CD4-positive, alpha-beta memory T cell (primary cell): ENCODE data around the gene MPHOSPH9. TPM values are rescaled to one million over a fixed set of nuclear protein-coding genes. Genes with fewer than 3 reads are reported as not detected.

Experiments used
- CTCF ChIA-PET: fragments of 350-600 bp; sonication (Branson Sonifier 250); formaldehyde crosslinking; loops from one replicate; lab custom pipeline; 2021; ENCODE audit warnings: inconsistent platforms; ENCODE audit not compliant: partially characterized antibody; lab: Charles Lee
- POLR2A ChIA-PET: fragments of 350-600 bp; sonication (Branson Sonifier 250); formaldehyde crosslinking; loops from one replicate; lab custom pipeline; 2021; ENCODE audit not compliant: partially characterized antibody; lab: Charles Lee
- DNase-seq, 5 donors: peaks; one replicate each; pipeline versions ENCODE4 v3.0.0 to v3.0.0-alpha.2; 2020 to 2022; ENCODE audit warnings: mixed read lengths in 1 of 5
- H3K27ac ChIP-seq: one replicate; pipeline ENCODE4 v1.7.0; 2013; ENCODE audit warnings: low read depth, low read length
- H3K27me3 ChIP-seq: 2 replicates; pipeline ENCODE4 v1.7.0; 2013; ENCODE audit warnings: mild to moderate bottlenecking, low read length, moderate library complexity; ENCODE audit not compliant: insufficient read depth
- H3K36me3 ChIP-seq: 2 replicates; pipeline ENCODE4 v1.7.0; 2013; ENCODE audit warnings: mild to moderate bottlenecking, low read length, moderate library complexity; ENCODE audit not compliant: insufficient read depth
- H3K4me1 ChIP-seq: 2 replicates; pipeline ENCODE4 v1.7.0; 2013; ENCODE audit warnings: mild to moderate bottlenecking, low read length, moderate library complexity; ENCODE audit not compliant: insufficient read depth
- H3K4me3 ChIP-seq, 2 donors: one replicate each; pipeline ENCODE4 v1.7.0; 2013; ENCODE audit warnings: low read length in 2 of 2, mild to moderate bottlenecking in 1 of 2
- H3K9me3 ChIP-seq, 2 donors: one replicate each; pipeline ENCODE4 v1.7.0; 2013; ENCODE audit warnings: low read length in 2 of 2, control low read depth in 1 of 2; ENCODE audit not compliant: control insufficient read depth in 1 of 2
- H3K27ac Mint-ChIP-seq, 7 donors: one replicate each; pipeline ENCODE4 v1.8.0; 2020 to 2021; ENCODE audit warnings: mixed read lengths in 7 of 7, mild to moderate bottlenecking in 6 of 7, inconsistent platforms in 3 of 7, moderate library complexity in 3 of 7
- H3K27me3 Mint-ChIP-seq, 2 donors: one replicate each; pipeline ENCODE4 v1.8.0; 2020 to 2021; ENCODE audit warnings: mixed read lengths in 2 of 2
- H3K36me3 Mint-ChIP-seq, 2 donors: one replicate each; pipeline ENCODE4 v1.8.0; 2020 to 2021; ENCODE audit warnings: mixed read lengths in 2 of 2, inconsistent platforms in 1 of 2, mild to moderate bottlenecking in 1 of 2
- H3K4me1 Mint-ChIP-seq, 4 donors: one replicate each; pipeline ENCODE4 v1.8.0; 2020 to 2021; ENCODE audit warnings: mixed read lengths in 4 of 4, mild to moderate bottlenecking in 1 of 4
- H3K4me3 Mint-ChIP-seq, 8 donors: one replicate each; pipeline ENCODE4 v1.8.0; 2020 to 2021; ENCODE audit warnings: mixed read lengths in 8 of 8, mild to moderate bottlenecking in 7 of 8, moderate library complexity in 6 of 8, inconsistent platforms in 3 of 8
- H3K9me3 Mint-ChIP-seq, 8 donors: one replicate each; pipeline ENCODE4 v1.8.0; 2020 to 2021; ENCODE audit warnings: mixed read lengths in 8 of 8, mild to moderate bottlenecking in 5 of 8, inconsistent platforms in 3 of 8, moderate library complexity in 1 of 8
- intact Hi-C: fragments of 100-400 bp; cut with micrococcal nuclease; formaldehyde crosslinking; loops from one replicate; pipeline ENCODE4 v1.15.1; 2023
- polyA plus RNA-seq, 2 donors: library from polyadenylated mRNA; unstranded; fragments of 300-500 nt; fragmentation: Illumina TruSeq; gene quantifications; one replicate each; pipeline ENCODE4 v1.2.3, GENCODE V29; 2021
- total RNA-seq, 2 experiments: library from RNA; stranded (reverse); gene quantifications; one replicate each; pipeline ENCODE4 v1.2.3, GENCODE V29; 2021

MPHOSPH9 gene
- total and polyA plus RNA-seq, 4 experiments from 2014 or later: 14.1 to 62.7 (median 45.1) TPM

GRCh38 chr12:123118497-123118896 lies 114.4 kb downstream of the MPHOSPH9 start:
- no peaks in the 10 kb centered on the region for H3K36me3 ChIP-seq
- no peak for DNase-seq
- ChIA-PET POLR2A (interaction anchor here (0.7 to 3.3 kb wide), 3 partner anchors 11 to 43 kb away, joined by 4 to 15 read pairs (median 4); no protein-coding TSS in a partner anchor), CTCF (interaction anchor here (0.7 to 1.7 kb wide), 4 partner anchors 11 to 62 kb away, joined by 4 to 5 read pairs (median 4); no protein-coding TSS in a partner anchor)
- Mint-ChIP-seq H3K9me3 (no peaks in the 10 kb centered on the region), H3K4me1 (peaks cover 30 to 63% (median 44%) of the 10 kb centered on the region in 4 donors), H3K27ac (peak overlapping the region in 3 of 7 donors; percentile 49 to 86 (median 55)), H3K4me3 (no peak overlapping the region), H3K27me3 (no peaks in the 10 kb centered on the region), H3K36me3 (no peaks in the 10 kb centered on the region)
- no peak overlapping the region for H3K4me3 ChIP-seq
- intact Hi-C loops: no loop called here
- peaks cover 68% of the 10 kb centered on the region for H3K4me1 ChIP-seq
- no peak overlapping the region for H3K27ac ChIP-seq
- no peaks in the 10 kb centered on the region for H3K9me3 ChIP-seq
- H3K27me3 ChIP-seq: no peaks in the 10 kb centered on the region

- peak overlapping the region in 6 of 7 donors; percentile 31 to 68 (median 62) for H3K27ac Mint-ChIP-seq
- H3K9me3 ChIP-seq: no peaks in the 10 kb centered on the region
- H3K27me3 Mint-ChIP-seq: no peaks in the 10 kb centered on the region
- H3K36me3 Mint-ChIP-seq: no peaks in the 10 kb centered on the region
- H3K4me3 Mint-ChIP-seq: peak overlapping the region in 4 of 8 donors; percentile 7 to 47 (median 26)
- H3K27me3 ChIP-seq: no peaks in the 10 kb centered on the region
- no peak overlapping the region for H3K27ac ChIP-seq
- peaks cover 41% of the 10 kb centered on the region for H3K4me1 ChIP-seq
- H3K4me1 Mint-ChIP-seq: peaks cover 15 to 37% (median 24%) of the 10 kb centered on the region in 4 donors
- CTCF ChIA-PET: interaction anchor here (1.4 kb wide), 1 partner anchor 108 kb away, joined by 3 read pairs; no protein-coding TSS in a partner anchor
- peak in 2 of 5 donors; percentile 11 to 19 for DNase-seq
- intact Hi-C loops: no loop called here
- no peaks in the 10 kb centered on the region for H3K9me3 Mint-ChIP-seq
- no peaks in the 10 kb centered on the region for H3K36me3 ChIP-seq
- POLR2A ChIA-PET: interaction anchor here (0.6 to 1.9 kb wide), 4 partner anchors 9 to 117 kb away, joined by 3 to 8 read pairs (median 4); partner anchors contain the start of gene MPHOSPH9
- H3K4me3 ChIP-seq: no peak overlapping the region
Measured at GRCh38 chr12:123115409-123116121, 117.4 kb downstream of the MPHOSPH9 start.

GRCh38 chr12:123114304-123115083 lies 118.4 kb downstream of the MPHOSPH9 start:
- Histone ChIP-seq H3K36me3 (no peaks in the 10 kb centered on the region), H3K9me3 (no peaks in the 10 kb centered on the region), H3K4me1 (peaks cover 30% of the 10 kb centered on the region), H3K4me3 (no peak overlapping the region), H3K27me3 (no peaks in the 10 kb centered on the region), H3K27ac (no peak overlapping the region)
- ChIA-PET POLR2A (interaction anchor here (0.6 to 1.9 kb wide), 4 partner anchors 8 to 118 kb away, joined by 3 to 8 read pairs (median 4); partner anchors contain the start of gene MPHOSPH9), CTCF (interaction anchor here (1.4 kb wide), 1 partner anchor 109 kb away, joined by 3 read pairs; no protein-coding TSS in a partner anchor)
- Mint-ChIP-seq H3K27me3 (no peaks in the 10 kb centered on the region), H3K4me3 (peak overlapping the region in 5 of 8 donors; percentile 13 to 51 (median 21)), H3K27ac (peak overlapping the region in 5 of 7 donors; percentile 34 to 81 (median 42)), H3K4me1 (peaks cover 8 to 26% (median 14%) of the 10 kb centered on the region in 4 donors), H3K36me3 (peaks cover 0 to 5% of the 10 kb centered on the region in 2 donors), H3K9me3 (no peaks in the 10 kb centered on the region)
- no peak for DNase-seq
- intact Hi-C loops: no loop called here

GRCh38 chr12:123113026-123113425 lies 119.9 kb downstream of the MPHOSPH9 start:
- peaks cover 7 to 27% (median 15%) of the 10 kb centered on the region in 4 donors for H3K4me1 Mint-ChIP-seq
- ChIA-PET POLR2A (no interaction called here), CTCF (no interaction called here)
- H3K4me3 ChIP-seq: no peak overlapping the region
- H3K27me3 ChIP-seq: no peaks in the 10 kb centered on the region
- no peak overlapping the region for H3K4me3 Mint-ChIP-seq
- no peak for DNase-seq
- no peaks in the 10 kb centered on the region for H3K27me3 Mint-ChIP-seq
- no peaks in the 10 kb centered on the region for H3K9me3 Mint-ChIP-seq
- no peak overlapping the region for H3K27ac ChIP-seq
- H3K27ac Mint-ChIP-seq: no peak overlapping the region
- H3K36me3 Mint-ChIP-seq: peaks cover 0 to 10% of the 10 kb centered on the region in 2 donors
- intact Hi-C loops: no loop called here
- no peaks in the 10 kb centered on the region for H3K9me3 ChIP-seq
- H3K36me3 ChIP-seq: no peaks in the 10 kb centered on the region
- peaks cover 28% of the 10 kb centered on the region for H3K4me1 ChIP-seq

- H3K4me1 ChIP-seq: peaks cover 42% of the 10 kb centered on the region
- POLR2A ChIA-PET: interaction anchor here (0.9 to 1.3 kb wide), 2 partner anchors 9 to 121 kb away, joined by 3 to 5 read pairs; no protein-coding TSS in a partner anchor
- no peaks in the 10 kb centered on the region for H3K36me3 ChIP-seq
- CTCF ChIA-PET: interaction anchor here (0.9 kb wide), 1 partner anchor 127 kb away, joined by 3 read pairs; no protein-coding TSS in a partner anchor
- H3K4me3 ChIP-seq: no peak overlapping the region
- no peaks in the 10 kb centered on the region for H3K27me3 ChIP-seq
- Mint-ChIP-seq H3K36me3 (peaks cover 0 to 13% of the 10 kb centered on the region in 2 donors), H3K4me1 (peaks cover 20 to 41% (median 29%) of the 10 kb centered on the region in 4 donors), H3K4me3 (no peak overlapping the region), H3K27me3 (no peaks in the 10 kb centered on the region), H3K9me3 (no peaks in the 10 kb centered on the region), H3K27ac (peak overlapping the region in 1 of 7 donors; percentile 24)
- H3K9me3 ChIP-seq: no peaks in the 10 kb centered on the region
- DNase-seq: no peak
- H3K27ac ChIP-seq: no peak overlapping the region
- intact Hi-C loops: no loop called here
Measured at GRCh38 chr12:123111498-123112165, 121.3 kb downstream of the MPHOSPH9 start.

- Histone ChIP-seq H3K27ac (no peak overlapping the region), H3K27me3 (no peaks in the 10 kb centered on the region), H3K36me3 (no peaks in the 10 kb centered on the region), H3K4me3 (no peak overlapping the region), H3K9me3 (no peaks in the 10 kb centered on the region), H3K4me1 (peaks cover 36% of the 10 kb centered on the region)
- Mint-ChIP-seq H3K36me3 (peaks cover 0 to 13% of the 10 kb centered on the region in 2 donors), H3K4me1 (peaks cover 27 to 46% (median 37%) of the 10 kb centered on the region in 4 donors), H3K9me3 (no peaks in the 10 kb centered on the region), H3K27me3 (no peaks in the 10 kb centered on the region), H3K27ac (no peak overlapping the region), H3K4me3 (no peak overlapping the region)
- POLR2A ChIA-PET: no interaction called here
- CTCF ChIA-PET: no interaction called here
- intact Hi-C loops: no loop called here
- no peak for DNase-seq
Measured at GRCh38 chr12:123109319-123109772, 123.6 kb downstream of the MPHOSPH9 start.
